Measurements from ENCODE around the gene RAB30. TPM values are rescaled to one million over a fixed set of nuclear protein-coding genes. Genes with fewer than 3 reads are reported as not detected.

The RAB30 gene
- polyA plus RNA-seq, 1 experiment, result 14.0 TPM

- no peak for TF ChIP-seq CTCF (IDR thresholded peaks at IDR 0.05; ENCODE audit: insufficient read depth, low read depth, low read length)
- CTCF ChIA-PET, result no interaction called here
Observed at GRCh38 chr11:83002053-83002452, 69.6 kb downstream of the RAB30 start.

GRCh38 chr11:83000381-83000780, 71.3 kb downstream of the RAB30 start:
- H3K36me3 ChIP-seq (ENCODE audit: control insufficient read depth, insufficient read depth, low read length), result peaks cover 1% of the 10 kb centered on the region; the same call in 1 of the 2 replicates
- H3K27me3 ChIP-seq (ENCODE audit: control insufficient read depth, insufficient read depth, low read length), result no peaks in the 10 kb centered on the region
- no peak for DNase-seq (ENCODE audit: low read depth)
- no peak for TF ChIP-seq CTCF (IDR thresholded peaks at IDR 0.05; ENCODE audit: insufficient read depth, low read depth, low read length)
- ChIA-PET CTCF (no interaction called here), POLR2A (no interaction called here)
- no peak overlapping the region for H3K4me3 ChIP-seq (ENCODE audit: low read depth, low read length)

More at GRCh38 chr11:83002053-83002452, 69.6 kb downstream of the RAB30 start:
- Histone ChIP-seq H3K36me3 (ENCODE audit: control insufficient read depth, insufficient read depth, low read length) (peaks cover 1% of the 10 kb centered on the region; the same call in 1 of the 2 replicates), H3K4me3 (ENCODE audit: low read depth, low read length) (no peak overlapping the region), H3K27me3 (ENCODE audit: control insufficient read depth, insufficient read depth, low read length) (no peaks in the 10 kb centered on the region)
- no peak for DNase-seq (ENCODE audit: low read depth)
- POLR2A ChIA-PET, result no interaction called here

GRCh38 chr11:82999232-82999631, 72.5 kb downstream of the RAB30 start:
- H3K4me3 ChIP-seq (ENCODE audit: low read depth, low read length), result no peak overlapping the region
- H3K36me3 ChIP-seq (ENCODE audit: control insufficient read depth, insufficient read depth, low read length), result 0 out of 2 replicates have a peak, but pooled peaks cover 1% of the 10 kb centered on the region
- no peak for TF ChIP-seq CTCF (IDR thresholded peaks at IDR 0.05; ENCODE audit: insufficient read depth, low read depth, low read length)
- H3K27me3 ChIP-seq (ENCODE audit: control insufficient read depth, insufficient read depth, low read length), result no peaks in the 10 kb centered on the region
- POLR2A ChIA-PET, result interaction anchor here (0.6 kb wide), 1 partner anchor 10 kb away, joined by 12 read pairs; no protein-coding TSS in a partner anchor
- CTCF ChIA-PET, result interaction anchor here (0.6 kb wide), 1 partner anchor 73 kb away, joined by 3 read pairs; no protein-coding TSS in a partner anchor
- no peak for DNase-seq (ENCODE audit: low read depth)

- Histone ChIP-seq H3K36me3 (ENCODE audit: control insufficient read depth, insufficient read depth, low read length) (0 out of 2 replicates have a peak, but pooled peaks cover 1% of the 10 kb centered on the region), H3K27me3 (ENCODE audit: control insufficient read depth, insufficient read depth, low read length) (no peaks in the 10 kb centered on the region), H3K4me3 (ENCODE audit: low read depth, low read length) (no peak overlapping the region)
- ChIA-PET CTCF (interaction anchor here (0.6 kb wide), 1 partner anchor 73 kb away, joined by 3 read pairs; no protein-coding TSS in a partner anchor), POLR2A (no interaction called here)
- no peak for DNase-seq (ENCODE audit: low read depth)
- no peak for TF ChIP-seq CTCF (IDR thresholded peaks at IDR 0.05; ENCODE audit: insufficient read depth, low read depth, low read length)
Observed at GRCh38 chr11:82998697-82999096, 73.0 kb downstream of the RAB30 start.

GRCh38 chr11:82996966-82997606, 74.6 kb downstream of the RAB30 start:
- ChIA-PET POLR2A (no interaction called here), CTCF (interaction anchor here (1.0 kb wide), 1 partner anchor 10 kb away, joined by 3 read pairs; no protein-coding TSS in a partner anchor)
- no peak for DNase-seq (ENCODE audit: low read depth)

More at GRCh38 chr11:82996966-82997606, 74.6 kb downstream of the RAB30 start:
- no peak for TF ChIP-seq CTCF (IDR thresholded peaks at IDR 0.05; ENCODE audit: insufficient read depth, low read depth, low read length)
- Histone ChIP-seq H3K27me3 (ENCODE audit: control insufficient read depth, insufficient read depth, low read length) (no peaks in the 10 kb centered on the region), H3K4me3 (ENCODE audit: low read depth, low read length) (no peak overlapping the region), H3K36me3 (ENCODE audit: control insufficient read depth, insufficient read depth, low read length) (peaks cover 1% of the 10 kb centered on the region; the same call in 1 of the 2 replicates)
